ENCODE results near the gene CAV2. TPM values are rescaled to one million over a fixed set of nuclear protein-coding genes. Genes with fewer than 3 reads are reported as not detected.

Gene CAV2
- total and polyA plus RNA-seq, 9 of the 15 experiments (the other 6 are each of a cell fraction or from before 2014, with no cell fraction given), result 16.1 to 137 (median 38.3) TPM

DNA sequence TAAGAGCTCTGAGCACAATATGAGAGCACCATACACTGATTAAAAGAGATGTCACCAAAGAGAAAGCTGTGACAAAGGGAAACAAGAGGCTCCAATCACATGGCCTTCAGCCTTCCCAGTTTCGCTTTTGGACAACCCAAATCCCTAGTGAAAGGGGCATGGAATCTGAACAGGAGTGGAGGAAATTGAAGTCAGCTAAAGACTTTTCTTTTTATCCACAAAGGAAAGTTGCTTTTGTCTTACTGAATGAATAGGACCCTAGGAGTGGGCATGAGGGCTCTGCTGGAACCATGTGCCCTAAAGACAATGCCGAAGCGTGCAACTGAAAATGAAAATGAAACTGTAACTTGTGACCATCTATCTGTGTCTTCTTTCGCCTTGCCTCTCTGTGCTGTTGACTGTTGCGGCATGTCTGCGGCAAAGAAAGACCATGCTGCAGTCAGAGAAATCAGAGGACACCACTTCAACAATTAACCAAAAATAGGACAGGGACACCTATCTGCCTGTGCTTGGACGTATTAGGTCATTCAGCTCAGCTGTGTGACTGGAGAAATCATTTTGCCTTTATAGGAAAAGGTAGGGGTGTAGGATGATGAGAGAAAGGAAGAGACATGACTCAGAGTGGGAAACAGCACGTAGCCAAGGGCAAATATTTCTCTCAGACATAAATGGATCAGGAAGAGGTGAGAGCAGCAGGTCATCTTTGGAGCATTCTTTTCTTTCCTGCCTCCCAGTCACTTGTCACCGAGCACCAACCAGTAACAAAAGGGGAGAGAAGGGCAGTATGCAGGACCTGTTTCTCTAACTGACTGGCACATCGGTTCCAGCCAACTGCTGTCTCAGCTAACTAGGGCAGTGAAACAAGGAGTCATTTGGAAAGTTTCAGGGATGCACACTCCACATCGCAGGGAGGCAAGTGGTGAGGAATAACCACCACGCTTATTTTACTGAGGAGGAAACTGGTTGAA, 12.3 kb downstream of the CAV2 start (continued):
- TF ChIP-seq FOXA3 (CRISPR knock-in tag; conservative IDR thresholded peaks at IDR 0.05 in 1 of 2, IDR thresholded peaks at IDR 0.05 in 1 of 2) (peak in 1 of 2 experiments; percentile 39; a peak in 1 of 4 replicates), IRF2 (CRISPR knock-in tag; IDR thresholded peaks at IDR 0.05) (0 out of 2 replicates have a peak, but pooled peaks have one; percentile 30), MECOM (CRISPR knock-in tag; IDR thresholded peaks at IDR 0.05) (peak; percentile 78; the same call in 1 of the 2 replicates), NONO (IDR thresholded peaks at IDR 0.05; ENCODE audit: low read depth in 2 of 2, low read length in 1 of 2) (no peak), ZNF76 (CRISPR knock-in tag; IDR thresholded peaks at IDR 0.05; ENCODE audit: borderline replicate concordance) (0 out of 2 replicates have a peak, but pooled peaks have one; percentile 52), MYC (IDR thresholded peaks at IDR 0.05; ENCODE audit: low read depth, low read length) (peak; percentile 97), MYC (CRISPR knock-in tag; IDR thresholded peaks at IDR 0.05; ENCODE audit: borderline replicate concordance, low read depth) (peak; percentile 92), HNRNPK (IDR thresholded peaks at IDR 0.05; ENCODE audit: low read depth, low read length, poor library complexity, severe bottlenecking) (no peak), SUPT5H (IDR thresholded peaks at IDR 0.05) (no peak), ATF3 (IDR thresholded peaks at IDR 0.05) (peak; percentile 67), ATF3 (CRISPR knock-in tag; conservative IDR thresholded peaks at IDR 0.05) (no peak)
- TF ChIP-seq, protein P1, sequence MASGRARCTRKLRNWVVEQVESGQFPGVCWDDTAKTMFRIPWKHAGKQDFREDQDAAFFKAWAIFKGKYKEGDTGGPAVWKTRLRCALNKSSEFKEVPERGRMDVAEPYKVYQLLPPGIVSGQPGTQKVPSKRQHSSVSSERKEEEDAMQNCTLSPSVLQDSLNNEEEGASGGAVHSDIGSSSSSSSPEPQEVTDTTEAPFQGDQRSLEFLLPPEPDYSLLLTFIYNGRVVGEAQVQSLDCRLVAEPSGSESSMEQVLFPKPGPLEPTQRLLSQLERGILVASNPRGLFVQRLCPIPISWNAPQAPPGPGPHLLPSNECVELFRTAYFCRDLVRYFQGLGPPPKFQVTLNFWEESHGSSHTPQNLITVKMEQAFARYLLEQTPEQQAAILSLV (tag; IDR thresholded peaks at IDR 0.05), result peak; percentile 63
- TF ChIP-seq, protein P2, sequence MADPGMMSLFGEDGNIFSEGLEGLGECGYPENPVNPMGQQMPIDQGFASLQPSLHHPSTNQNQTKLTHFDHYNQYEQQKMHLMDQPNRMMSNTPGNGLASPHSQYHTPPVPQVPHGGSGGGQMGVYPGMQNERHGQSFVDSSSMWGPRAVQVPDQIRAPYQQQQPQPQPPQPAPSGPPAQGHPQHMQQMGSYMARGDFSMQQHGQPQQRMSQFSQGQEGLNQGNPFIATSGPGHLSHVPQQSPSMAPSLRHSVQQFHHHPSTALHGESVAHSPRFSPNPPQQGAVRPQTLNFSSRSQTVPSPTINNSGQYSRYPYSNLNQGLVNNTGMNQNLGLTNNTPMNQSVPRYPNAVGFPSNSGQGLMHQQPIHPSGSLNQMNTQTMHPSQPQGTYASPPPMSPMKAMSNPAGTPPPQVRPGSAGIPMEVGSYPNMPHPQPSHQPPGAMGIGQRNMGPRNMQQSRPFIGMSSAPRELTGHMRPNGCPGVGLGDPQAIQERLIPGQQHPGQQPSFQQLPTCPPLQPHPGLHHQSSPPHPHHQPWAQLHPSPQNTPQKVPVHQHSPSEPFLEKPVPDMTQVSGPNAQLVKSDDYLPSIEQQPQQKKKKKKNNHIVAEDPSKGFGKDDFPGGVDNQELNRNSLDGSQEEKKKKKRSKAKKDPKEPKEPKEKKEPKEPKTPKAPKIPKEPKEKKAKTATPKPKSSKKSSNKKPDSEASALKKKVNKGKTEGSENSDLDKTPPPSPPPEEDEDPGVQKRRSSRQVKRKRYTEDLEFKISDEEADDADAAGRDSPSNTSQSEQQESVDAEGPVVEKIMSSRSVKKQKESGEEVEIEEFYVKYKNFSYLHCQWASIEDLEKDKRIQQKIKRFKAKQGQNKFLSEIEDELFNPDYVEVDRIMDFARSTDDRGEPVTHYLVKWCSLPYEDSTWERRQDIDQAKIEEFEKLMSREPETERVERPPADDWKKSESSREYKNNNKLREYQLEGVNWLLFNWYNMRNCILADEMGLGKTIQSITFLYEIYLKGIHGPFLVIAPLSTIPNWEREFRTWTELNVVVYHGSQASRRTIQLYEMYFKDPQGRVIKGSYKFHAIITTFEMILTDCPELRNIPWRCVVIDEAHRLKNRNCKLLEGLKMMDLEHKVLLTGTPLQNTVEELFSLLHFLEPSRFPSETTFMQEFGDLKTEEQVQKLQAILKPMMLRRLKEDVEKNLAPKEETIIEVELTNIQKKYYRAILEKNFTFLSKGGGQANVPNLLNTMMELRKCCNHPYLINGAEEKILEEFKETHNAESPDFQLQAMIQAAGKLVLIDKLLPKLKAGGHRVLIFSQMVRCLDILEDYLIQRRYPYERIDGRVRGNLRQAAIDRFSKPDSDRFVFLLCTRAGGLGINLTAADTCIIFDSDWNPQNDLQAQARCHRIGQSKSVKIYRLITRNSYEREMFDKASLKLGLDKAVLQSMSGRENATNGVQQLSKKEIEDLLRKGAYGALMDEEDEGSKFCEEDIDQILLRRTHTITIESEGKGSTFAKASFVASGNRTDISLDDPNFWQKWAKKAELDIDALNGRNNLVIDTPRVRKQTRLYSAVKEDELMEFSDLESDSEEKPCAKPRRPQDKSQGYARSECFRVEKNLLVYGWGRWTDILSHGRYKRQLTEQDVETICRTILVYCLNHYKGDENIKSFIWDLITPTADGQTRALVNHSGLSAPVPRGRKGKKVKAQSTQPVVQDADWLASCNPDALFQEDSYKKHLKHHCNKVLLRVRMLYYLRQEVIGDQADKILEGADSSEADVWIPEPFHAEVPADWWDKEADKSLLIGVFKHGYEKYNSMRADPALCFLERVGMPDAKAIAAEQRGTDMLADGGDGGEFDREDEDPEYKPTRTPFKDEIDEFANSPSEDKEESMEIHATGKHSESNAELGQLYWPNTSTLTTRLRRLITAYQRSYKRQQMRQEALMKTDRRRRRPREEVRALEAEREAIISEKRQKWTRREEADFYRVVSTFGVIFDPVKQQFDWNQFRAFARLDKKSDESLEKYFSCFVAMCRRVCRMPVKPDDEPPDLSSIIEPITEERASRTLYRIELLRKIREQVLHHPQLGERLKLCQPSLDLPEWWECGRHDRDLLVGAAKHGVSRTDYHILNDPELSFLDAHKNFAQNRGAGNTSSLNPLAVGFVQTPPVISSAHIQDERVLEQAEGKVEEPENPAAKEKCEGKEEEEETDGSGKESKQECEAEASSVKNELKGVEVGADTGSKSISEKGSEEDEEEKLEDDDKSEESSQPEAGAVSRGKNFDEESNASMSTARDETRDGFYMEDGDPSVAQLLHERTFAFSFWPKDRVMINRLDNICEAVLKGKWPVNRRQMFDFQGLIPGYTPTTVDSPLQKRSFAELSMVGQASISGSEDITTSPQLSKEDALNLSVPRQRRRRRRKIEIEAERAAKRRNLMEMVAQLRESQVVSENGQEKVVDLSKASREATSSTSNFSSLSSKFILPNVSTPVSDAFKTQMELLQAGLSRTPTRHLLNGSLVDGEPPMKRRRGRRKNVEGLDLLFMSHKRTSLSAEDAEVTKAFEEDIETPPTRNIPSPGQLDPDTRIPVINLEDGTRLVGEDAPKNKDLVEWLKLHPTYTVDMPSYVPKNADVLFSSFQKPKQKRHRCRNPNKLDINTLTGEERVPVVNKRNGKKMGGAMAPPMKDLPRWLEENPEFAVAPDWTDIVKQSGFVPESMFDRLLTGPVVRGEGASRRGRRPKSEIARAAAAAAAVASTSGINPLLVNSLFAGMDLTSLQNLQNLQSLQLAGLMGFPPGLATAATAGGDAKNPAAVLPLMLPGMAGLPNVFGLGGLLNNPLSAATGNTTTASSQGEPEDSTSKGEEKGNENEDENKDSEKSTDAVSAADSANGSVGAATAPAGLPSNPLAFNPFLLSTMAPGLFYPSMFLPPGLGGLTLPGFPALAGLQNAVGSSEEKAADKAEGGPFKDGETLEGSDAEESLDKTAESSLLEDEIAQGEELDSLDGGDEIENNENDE (IDR thresholded peaks at IDR 0.05; ENCODE audit: low read depth, low read length), result no peak

All from K562 (cell line).